ENCODE measurements around the gene FSD1L.

The FSD1L gene

GRCh38 chr9:105473221-105473620, 25.4 kb downstream of the FSD1L start:
- Histone ChIP-seq H3K4me3 (ENCODE audit: low read depth, low read length) (no peak overlapping the region), H3K27ac (ENCODE audit: extremely low read depth, low read depth, low read length) (no peak overlapping the region), H3K36me3 (ENCODE audit: control insufficient read depth in 2 of 2, insufficient read depth in 1 of 2, low read length in 2 of 2) (peaks cover 0 to 18% of the 10 kb centered on the region in 2 experiments; a peak in 2 of 3 replicates), H3K9me3 (ENCODE audit: control insufficient read depth, insufficient read depth, low read depth, low read length) (no peaks in the 10 kb centered on the region), H3K4me1 (ENCODE audit: control insufficient read depth, insufficient read depth, low read length) (no peaks in the 10 kb centered on the region)
- CTCF ChIA-PET, result interaction anchor here (0.7 kb wide), 1 partner anchor 59 kb away, joined by 4 read pairs; no protein-coding TSS in a partner anchor
- POLR2A ChIA-PET, result no interaction called here
- TF ChIP-seq ZNF76 (tag by site-specific recombination; IDR thresholded peaks at IDR 0.05; ENCODE audit: borderline replicate concordance, low read depth) (no peak), ZNF521 (tag by site-specific recombination; IDR thresholded peaks at IDR 0.05) (no peak), ZBTB10 (tag by site-specific recombination; IDR thresholded peaks at IDR 0.05) (no peak), ZNF16 (tag by site-specific recombination; IDR thresholded peaks at IDR 0.05; ENCODE audit: low read depth) (no peak), ZNF26 (tag by site-specific recombination; IDR thresholded peaks at IDR 0.05) (no peak), ZSCAN5A (tag by site-specific recombination; IDR thresholded peaks at IDR 0.05) (no peak), ZNF223 (tag by site-specific recombination; IDR thresholded peaks at IDR 0.05) (no peak), ZNF518A (tag by site-specific recombination; conservative IDR thresholded peaks at IDR 0.05; ENCODE audit: low read depth) (no peak)

- ChIA-PET CTCF (interaction anchor here (1.6 kb wide), 1 partner anchor 22 kb away, joined by 4 read pairs; no protein-coding TSS in a partner anchor), POLR2A (interaction anchor here (0.5 kb wide), 1 partner anchor 25 kb away, joined by 6 read pairs; no protein-coding TSS in a partner anchor)
- Histone ChIP-seq H3K9me3 (ENCODE audit: control insufficient read depth, insufficient read depth, low read depth, low read length) (no peaks in the 10 kb centered on the region), H3K4me1 (ENCODE audit: control insufficient read depth, insufficient read depth, low read length) (no peaks in the 10 kb centered on the region), H3K36me3 (ENCODE audit: control insufficient read depth in 2 of 2, insufficient read depth in 1 of 2, low read length in 2 of 2) (peaks cover 0 to 8% of the 10 kb centered on the region in 2 experiments; a peak in 1 of 3 replicates), H3K4me3 (ENCODE audit: low read depth, low read length) (no peak overlapping the region), H3K27ac (ENCODE audit: extremely low read depth, low read depth, low read length) (no peak overlapping the region)
- no peak for TF ChIP-seq EGR2 (tag by site-specific recombination; IDR thresholded peaks at IDR 0.05; ENCODE audit: low read depth)
Observed at GRCh38 chr9:105475302-105475701, 27.5 kb downstream of the FSD1L start.

- Histone ChIP-seq H3K27ac (ENCODE audit: extremely low read depth, low read depth, low read length) (no peak overlapping the region), H3K4me1 (ENCODE audit: control insufficient read depth, insufficient read depth, low read length) (no peaks in the 10 kb centered on the region), H3K4me3 (ENCODE audit: low read depth, low read length) (no peak overlapping the region), H3K36me3 (ENCODE audit: control insufficient read depth in 2 of 2, insufficient read depth in 1 of 2, low read length in 2 of 2) (no peaks in the 10 kb centered on the region), H3K9me3 (ENCODE audit: control insufficient read depth, insufficient read depth, low read depth, low read length) (no peaks in the 10 kb centered on the region)
- no peak for TF ChIP-seq ZNF571 (tag by site-specific recombination; IDR thresholded peaks at IDR 0.05)
- TF ChIP-seq ZNF707 (tag by site-specific recombination; IDR thresholded peaks at IDR 0.05), result no peak
- no peak for TF ChIP-seq ZNF311 (tag by site-specific recombination; IDR thresholded peaks at IDR 0.05; ENCODE audit: borderline replicate concordance)
- TF ChIP-seq ZNF37A (tag by site-specific recombination; IDR thresholded peaks at IDR 0.05), result no peak
- ChIA-PET CTCF (interaction anchor here (0.8 kb wide), 1 partner anchor 63 kb away, joined by 4 read pairs; no protein-coding TSS in a partner anchor), POLR2A (no interaction called here)
Observed at GRCh38 chr9:105479846-105480245, 32.0 kb downstream of the FSD1L start.
